GM18858 (cell line): Measurements from ENCODE around the gene CARF.
"Not testable (repeated sequence)": the region's sequence is repeated elsewhere in the genome, so short reads cannot be mapped to it uniquely, and the experiment has no call there.

ENCODE experiments used
- ATAC-seq: cut with Tn5 transposase; IDR thresholded peaks from one replicate; pipeline ENCODE4 v1.9.1; 2021; ENCODE audit not compliant: unreplicated experiment

CARF gene

DNA sequence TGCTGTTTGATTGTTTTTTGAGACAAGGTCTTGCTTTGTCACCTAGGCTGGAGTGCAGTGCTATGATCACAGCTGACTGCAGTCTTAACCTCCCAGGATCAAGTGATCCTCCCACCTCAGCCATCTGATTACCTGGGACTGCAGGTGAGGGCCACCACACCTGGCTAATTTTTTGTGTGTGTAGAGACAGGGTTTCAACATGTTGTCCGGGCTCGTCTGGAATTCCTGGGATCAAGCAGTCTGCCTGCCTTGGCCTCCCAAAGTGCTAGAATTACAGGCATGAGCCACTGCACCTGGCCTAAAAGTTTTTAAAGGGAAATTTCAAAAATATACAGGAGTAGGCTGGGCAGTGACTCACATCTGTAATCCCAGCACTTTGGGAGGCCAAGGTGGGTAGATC, 22.4 kb downstream of the CARF start:
- ATAC-seq, result no peak

DNA sequence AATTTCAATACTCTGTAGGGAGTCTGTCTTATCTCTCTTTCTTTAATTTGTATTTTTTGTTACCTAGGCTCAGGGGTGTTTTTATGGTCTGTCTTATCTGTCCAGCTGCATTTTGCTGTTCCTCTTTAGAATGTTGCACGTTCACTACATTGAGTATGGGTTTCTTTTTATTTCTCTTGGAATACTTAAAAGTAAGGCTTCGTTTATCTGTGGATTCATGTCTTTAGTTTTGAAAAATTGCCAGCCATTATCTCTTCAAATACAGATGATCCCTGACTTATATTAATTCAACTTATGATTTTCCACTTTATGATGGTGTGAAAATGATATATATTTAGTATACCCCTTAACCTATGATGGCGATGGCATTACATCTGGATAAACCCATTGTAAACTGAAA, 26.9 kb downstream of the CARF start:
- no peak for ATAC-seq

DNA sequence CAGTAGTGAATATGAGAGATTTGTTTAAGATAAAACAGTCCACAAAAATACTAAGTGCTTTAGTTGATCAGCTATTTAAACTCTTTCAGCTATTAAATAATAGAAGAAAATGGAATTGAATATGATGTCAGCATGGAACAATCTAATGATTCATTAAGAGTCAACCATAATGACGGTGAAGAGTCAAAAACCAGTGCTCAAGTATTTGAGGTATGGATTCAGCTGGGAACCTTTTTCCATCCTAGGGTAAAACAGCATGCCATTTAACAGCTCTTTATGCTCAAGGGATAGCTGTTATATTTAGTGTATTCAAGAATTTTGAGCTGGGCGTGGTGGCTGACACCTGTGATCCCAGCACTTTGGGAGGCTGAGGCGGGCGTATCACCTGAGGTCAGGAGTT, 29.7 kb downstream of the CARF start:
- ATAC-seq, result no peak

DNA sequence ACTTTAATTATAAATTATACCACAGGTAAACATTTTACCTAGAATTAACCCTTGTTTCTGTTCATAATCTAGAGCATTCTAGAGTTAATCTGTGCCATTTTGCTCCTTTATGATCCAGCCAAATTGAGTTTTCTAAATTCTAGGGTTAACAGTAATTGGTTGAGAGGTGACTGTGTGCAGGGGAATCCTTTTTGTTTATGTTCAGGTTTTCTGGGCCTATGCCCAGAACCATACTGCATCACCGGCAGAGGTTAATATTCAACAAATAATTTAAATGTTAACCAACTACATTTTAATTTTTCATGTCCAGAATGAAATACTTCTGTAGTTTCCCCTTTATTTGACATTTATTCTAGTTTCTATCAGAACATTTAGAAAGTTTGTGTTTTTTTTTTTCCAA, 32.3 kb downstream of the CARF start:
- ATAC-seq, result no peak

DNA sequence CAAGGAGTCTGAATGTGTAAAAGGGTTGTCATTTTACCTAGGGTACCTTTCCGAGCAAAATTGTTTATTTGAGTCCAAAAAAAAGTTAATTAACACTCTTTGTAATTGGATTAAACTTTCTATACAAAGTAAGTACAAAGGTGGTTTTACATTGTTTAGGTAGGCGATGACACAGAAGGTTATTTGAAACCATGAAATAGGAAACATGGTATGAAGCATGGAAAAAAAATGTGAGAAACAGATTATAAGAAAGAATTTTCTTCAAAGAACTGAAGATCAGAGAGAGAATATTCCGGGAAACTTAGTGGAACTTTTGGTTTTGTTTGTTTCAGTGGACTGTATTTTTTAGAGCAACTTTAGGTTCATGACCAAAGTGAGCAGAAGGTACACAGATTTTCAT, 32.7 kb downstream of the CARF start:
- no peak for ATAC-seq

DNA sequence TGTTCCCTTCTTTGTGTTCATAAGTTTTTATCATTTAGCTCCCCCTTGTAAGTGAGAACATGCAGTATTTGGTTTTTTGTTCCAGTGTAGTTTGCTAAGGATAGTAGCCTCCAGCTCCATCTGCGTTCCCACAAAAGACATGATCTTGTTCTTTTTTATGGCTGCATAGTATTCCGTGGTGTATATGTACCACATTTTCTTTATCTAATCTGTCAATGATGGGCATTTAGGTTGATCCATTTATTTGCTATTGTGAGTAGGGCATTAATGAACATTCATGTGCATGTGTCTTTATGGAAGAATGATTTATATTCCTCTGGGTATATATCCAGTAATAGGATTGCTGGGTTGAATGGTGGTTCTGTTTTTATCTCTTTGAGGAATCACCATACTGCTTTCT, 33.4 kb downstream of the CARF start:
- ATAC-seq, result no peak

DNA sequence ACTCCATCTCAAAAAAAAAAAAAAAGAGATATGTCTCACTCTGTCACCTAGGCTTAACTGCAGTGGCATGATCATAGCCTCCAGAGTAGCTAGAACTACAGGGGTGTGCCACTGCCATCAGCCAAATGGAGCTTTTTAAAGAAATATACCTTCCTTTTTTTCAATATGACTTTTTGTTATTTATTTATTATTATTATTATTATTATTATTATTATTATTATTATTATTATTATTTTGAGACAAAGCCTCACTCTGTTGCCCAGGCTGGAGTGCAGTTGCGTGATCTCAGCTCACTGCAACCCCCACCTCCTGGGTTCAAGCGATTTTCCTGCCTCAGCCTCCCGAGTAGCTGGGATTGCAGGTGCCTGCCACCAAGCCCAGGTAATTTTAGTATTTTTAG, 37.3 kb downstream of the CARF start:
- ATAC-seq, result not testable (repeated sequence)

DNA sequence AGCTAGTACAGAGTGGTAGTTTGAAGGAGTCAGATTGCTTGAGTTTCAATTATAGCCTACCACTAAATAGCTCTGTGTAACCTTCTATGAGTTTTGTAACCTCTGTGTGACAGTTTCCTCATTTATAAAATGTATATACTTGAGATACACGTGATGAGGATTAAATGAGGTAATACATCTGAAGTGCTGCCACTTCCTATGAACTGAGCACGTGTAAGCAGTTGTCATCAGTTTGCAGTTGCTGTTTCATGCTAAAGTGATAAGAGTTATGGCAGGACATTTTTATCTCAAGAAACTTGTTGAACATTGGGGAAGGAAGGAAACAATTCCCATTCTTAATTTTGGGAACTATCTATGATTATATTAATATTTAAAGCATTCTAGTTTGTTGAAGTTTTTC, 38.5 kb downstream of the CARF start:
- ATAC-seq, result no peak

DNA sequence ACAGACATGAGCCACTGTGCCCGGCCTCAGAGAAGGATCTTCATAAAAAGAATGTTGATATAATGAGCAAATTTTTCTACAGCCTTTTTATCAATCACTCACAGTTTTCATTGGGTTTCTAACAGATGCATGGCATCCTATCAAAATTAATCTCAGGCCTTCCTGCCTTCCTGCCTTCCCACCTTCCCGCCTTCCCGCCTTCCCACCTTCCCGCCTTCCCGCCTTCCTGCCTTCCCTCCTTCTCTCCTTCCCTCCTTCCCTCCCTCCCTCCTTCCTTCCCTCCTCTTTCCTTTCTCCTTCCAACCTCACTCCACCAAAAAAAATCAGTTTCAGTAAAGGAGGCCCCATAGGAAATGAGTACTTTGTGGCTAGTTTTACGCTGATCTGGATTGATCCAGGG, 48.4 kb downstream of the CARF start:
- ATAC-seq, result no peak

DNA sequence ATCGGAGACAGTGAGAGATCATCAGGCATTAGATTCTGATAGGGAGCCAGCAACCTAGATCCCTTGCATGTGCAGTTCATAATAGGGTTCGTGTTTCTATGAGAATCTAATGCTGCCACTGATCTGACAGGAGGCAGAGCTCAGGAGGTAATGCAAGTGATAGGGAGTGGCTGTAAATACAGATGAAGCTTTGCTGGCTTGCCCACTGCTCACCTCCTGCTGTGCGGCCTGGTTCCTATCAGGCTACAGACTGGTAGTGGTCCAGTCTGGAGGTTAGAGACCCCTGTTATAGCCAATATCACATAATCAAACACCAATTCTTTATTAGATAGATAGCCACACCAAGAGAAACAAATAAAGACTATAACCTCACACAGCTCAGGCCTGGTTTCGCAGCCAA, 51.6 kb downstream of the CARF start:
- ATAC-seq, result no peak

DNA sequence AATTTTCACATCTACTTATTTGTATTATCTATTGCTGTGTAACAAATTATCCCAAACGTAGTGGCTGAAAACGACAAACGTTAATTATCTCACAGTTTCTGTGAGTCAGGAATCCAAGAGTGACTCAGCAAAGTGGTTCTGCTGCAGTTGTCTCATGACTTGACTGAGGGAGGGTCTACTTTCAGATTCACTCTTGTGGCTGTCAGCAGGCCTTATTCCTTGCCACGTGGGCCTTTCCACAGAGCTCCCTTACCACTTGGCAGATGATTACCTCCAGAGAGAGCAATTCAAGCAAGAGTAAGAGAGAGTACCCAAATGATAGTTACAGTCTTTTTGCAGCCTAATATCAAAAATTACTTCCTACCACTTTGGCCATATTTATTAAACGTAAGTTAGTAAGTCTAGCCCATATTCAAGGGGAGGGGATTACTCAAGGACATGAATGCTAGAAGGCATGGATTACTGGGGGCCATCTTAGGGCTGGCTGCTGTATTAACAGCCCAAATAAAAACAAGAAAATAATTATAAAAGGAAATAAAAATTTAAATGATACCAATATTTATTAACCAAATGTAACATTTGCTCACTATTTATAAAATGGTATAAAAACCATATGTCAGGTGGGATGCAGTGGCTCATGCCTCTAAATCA, 53.9 kb downstream of the CARF start:
- ATAC-seq, result peak; percentile 51

DNA sequence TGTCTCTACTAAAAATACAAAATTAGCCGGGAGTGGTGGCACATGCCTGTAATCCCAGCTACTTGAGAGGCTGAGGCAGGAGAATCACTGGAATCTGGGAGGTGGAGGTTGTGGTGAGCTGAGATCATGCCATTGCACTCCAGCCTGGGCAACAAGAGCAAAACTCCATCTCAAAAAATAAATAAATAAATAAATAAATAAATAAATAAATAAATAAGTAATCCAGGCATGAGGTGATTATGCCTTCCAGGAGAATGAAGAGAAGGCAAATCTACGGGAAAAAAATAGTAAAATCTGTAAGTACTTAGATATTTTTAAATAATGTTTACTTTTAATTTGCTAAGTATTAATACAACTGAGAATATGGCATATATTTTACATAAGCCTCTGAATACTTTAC, 57.3 kb downstream of the CARF start:
- not testable (repeated sequence) for ATAC-seq

DNA sequence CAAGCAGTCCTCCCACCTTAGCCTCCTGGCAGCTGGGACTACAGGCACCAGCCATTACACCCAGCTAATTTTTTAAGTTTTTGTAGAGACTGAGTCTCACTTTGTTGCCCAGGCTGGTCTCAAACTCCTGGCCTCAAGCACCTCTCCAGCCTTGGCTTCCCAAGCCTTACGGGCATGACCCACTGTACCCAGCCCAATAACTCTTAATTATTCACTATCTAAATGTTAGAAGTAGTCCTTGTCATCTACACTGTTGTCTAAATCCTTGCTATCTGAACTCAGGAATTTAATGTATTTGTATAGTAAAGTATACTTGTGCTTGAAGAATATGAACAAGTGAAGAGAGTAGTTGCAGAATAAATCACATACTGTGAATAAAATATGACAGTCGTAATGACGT, 64.7 kb downstream of the CARF start:
- ATAC-seq, result no peak

DNA sequence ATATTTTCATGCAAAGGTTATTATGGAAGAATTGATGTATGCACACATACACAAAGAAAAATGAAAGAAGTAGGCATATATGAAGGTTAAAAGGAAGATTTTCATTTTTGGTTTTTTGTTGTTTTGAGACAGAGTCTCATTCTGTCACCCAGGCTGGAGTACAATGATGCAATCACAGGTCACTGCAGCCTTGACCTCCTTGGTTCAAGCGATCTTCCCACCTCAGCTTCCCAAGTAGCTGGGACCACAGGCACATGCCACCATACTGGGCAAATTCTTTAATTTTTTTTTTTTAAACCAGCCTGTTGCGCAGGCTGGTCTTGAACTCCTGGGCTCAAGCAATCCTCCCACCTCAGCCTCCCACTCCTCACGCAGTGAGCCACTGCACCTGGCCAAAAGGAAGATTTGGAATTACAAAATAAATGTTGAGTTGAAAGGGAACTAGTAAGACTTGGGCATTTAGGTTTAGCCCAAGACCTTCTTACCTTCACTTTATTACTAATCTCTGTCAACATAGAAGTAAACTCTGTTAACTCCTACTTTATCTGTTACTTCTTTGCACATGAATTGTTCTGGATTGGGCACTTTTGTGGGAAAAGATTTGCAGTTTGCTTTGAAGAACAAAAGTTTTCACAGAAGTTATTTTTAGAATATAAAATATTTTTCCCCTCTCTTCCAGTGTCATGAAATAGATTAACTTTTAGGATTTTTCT, 70.9 kb downstream of the CARF start:
- ATAC-seq, result no peak

DNA sequence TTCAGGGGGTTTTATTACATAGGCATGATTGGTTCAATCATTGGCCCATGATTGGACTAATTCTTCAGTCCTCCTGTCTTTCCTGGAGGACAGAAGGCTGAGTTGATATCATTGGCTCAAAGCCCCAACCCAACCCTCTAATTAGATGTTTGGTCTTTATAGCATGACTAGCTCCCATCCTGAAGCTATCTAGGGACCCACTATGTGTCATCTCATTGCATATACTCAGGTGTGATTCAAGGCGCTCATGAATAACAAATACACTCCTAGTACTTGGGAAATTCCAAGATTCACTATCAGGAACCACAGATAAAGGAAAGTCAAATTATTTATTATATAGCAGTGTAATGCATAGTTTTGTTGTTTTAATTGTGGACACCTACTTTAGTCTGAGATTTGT, 77.7 kb downstream of the CARF start:
- ATAC-seq, result no peak

DNA sequence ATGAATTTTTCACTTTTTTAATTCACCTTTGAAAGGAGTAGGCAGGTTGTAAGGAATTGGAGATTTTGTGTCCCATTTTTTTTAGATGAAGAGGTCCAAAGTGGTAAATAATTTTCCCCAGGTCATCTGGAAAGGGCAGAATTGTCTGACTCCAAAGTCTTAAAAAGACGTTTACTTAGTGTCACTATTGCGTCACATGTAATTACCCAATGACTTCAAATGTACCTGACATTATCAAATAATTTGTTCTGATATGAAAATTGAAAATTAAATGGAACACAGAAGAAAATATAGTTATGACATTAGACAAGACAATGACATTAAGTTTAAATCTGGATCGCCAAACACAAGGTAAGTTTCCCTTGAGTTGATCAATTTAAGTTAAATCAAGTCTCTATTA, 78.4 kb downstream of the CARF start:
- no peak for ATAC-seq

DNA sequence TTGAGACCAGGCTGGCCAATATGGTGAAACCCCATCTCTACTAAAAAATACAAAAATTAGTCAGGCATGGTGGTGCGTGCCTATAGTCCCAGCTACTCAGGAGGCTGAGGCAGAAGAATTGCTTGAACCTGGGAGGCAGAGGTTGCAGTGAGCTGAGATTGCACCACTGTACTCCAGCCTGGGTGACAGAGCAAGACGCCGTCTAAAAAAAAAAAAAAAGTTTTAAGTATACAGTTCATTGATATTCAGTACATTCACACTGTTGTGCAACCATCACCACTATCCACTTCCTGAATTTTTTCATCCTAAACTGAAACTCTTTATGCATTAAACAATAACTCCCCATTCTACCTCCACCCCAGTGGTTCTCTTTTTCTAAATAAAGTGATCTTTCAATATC, 85.0 kb downstream of the CARF start:
- not testable (repeated sequence) for ATAC-seq

DNA sequence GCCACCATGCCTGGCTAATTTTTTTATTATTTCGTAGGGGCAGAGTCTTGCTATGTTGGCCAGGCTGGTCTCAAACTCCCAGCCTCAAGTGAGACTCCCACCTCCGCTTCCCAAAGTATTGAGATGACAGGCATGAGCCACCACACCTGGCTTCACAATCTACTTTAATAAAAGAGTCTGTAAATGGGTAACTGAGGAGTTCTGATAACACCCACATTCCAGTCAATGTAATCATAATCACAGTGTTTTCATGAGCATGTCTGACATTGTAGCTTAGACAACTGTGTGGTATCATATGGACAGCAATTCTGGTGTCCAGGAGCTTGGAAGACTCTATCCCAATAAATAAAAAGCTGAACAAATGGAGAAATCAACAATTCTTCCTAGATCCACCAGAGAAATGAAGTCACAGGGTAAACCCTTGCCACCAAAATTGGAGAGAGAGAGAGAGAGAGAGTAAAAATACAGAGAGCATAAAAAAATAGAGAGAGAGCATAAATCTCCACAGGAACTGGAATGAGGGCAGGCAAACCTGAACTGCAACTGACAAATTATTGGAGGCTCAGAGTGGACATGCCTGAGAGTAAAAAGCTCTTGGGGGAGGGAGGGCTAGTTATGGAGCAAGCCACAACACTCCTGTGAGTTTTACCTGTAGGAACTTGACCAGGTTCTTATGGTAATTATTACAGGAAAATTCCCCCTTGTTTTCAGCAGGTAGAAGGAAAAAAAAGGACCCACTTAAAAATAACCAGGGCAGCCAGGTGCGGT, 90.2 kb downstream of the CARF start:
- ATAC-seq, result no peak

DNA sequence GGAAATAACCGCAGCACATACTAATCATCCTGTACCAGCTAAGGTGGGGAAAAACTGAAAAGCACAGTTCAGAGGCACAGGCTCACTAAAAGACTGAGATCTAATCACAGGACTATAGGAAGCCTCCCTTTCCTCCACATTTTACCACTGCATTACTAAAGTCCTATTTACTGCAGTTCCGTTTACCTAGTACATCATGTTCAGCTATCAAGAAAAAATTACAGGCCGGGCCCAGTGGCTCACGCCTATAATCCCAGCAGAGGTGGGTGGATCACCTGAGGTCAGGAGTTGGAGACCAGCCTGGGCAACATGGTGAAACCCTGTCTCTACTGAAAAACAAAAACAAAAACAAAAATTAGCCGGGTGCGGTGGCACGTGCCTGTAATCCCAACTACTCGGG, 91.6 kb downstream of the CARF start:
- ATAC-seq, result no peak

DNA sequence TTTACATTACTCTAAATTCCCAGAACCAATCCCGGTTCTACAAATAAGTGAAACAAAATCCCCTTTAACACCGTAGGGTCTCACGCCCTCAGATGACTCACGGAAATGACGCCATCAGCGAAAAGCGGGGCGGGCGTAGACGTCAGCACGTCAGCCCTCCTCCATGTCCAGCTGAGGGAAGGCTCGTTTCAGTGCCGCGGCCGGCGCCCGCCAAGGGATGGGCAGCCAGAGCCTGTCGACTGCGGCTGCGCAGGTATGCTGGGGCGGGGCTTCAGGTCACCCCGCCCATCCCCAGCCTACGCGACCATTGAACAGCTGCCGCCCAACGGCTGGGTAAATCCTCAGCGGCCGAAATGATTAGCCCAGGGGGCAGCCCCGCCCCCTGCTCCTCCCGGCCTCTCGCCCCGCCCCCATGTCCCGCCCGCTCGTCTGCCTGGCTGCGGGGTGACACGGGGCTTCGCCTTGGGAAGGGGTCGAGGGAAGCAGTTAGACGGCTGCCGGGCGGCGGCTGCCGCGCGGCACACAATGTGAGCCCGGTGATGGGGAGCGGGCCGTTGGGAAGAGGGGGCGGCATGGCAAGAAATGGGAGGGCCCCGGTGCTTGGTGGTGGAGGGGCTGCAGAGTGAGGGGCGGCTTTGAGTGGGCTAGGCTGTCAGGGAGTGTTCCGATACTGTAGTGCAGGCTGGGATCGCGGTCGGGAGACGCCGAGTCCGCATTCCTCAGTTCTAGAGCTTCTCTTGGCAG, 102.6 kb downstream of the CARF start, which contains the start of gene NBEAL1:
Gene NBEAL1 (plus strand): TSS at position 420 of the 744 bp plus-strand sequence. CDS start 1,510 bp downstream, outside the sequence.
- peak; percentile 96 for ATAC-seq

DNA sequence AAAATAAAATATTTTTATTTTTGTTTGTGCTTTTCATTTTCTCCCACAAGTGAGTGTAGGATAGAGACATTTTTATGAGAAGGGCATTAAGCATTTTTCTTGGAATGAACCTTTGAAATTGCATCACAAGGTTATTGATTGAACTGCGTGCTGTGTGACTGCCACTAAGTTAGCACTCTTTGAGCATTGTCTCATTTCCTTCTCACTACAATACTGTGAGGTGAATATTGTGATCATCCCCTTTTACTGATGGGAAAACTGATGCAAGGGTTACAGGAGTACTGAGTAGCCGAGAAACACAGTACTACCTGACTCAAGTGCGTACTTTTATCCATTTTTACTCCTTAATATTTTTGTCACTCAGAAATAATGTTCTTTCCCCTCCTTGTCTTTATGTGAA, 104.6 kb downstream of the CARF start:
- ATAC-seq, result no peak
